ENCODE results near the gene GPRC6A. TPM values are rescaled to one million over a fixed set of nuclear protein-coding genes. Genes with fewer than 3 reads are reported as not detected.

Gene GPRC6A
- total RNA-seq, 3 donors from 2014 or later, result not detected

DNA sequence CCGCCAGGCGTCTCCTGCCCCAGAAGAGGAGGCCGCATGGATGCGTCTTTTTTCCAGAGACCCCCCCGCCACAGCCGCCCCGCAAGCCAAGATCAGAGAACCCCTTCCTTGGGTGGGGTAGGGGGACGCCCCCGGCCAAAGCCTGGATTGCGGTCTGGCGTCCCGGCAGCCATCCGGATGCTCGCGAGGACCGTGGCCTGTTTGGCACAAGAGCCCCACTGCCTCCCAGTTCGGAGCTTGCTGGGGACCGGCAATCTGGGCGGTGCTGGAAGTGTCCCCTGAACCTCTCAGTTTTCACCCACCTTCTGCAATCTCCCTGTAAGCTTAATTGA, 64.3 kb downstream of the GPRC6A start:
- H3K4me3 Mint-ChIP-seq, result no peak overlapping the region
- H3K27me3 Mint-ChIP-seq (ENCODE audit: low read depth), result peaks cover 51% of the 10 kb centered on the region
- no peaks in the 10 kb centered on the region for H3K36me3 Mint-ChIP-seq (ENCODE audit: insufficient read depth)
- H3K4me1 Mint-ChIP-seq (ENCODE audit: low read depth), result peaks cover 14% of the 10 kb centered on the region
- ATAC-seq (peak in 1 of 2 donors; percentile 38), DNase-seq (no peak)
- no peaks in the 10 kb centered on the region for H3K9me3 Mint-ChIP-seq

DNA sequence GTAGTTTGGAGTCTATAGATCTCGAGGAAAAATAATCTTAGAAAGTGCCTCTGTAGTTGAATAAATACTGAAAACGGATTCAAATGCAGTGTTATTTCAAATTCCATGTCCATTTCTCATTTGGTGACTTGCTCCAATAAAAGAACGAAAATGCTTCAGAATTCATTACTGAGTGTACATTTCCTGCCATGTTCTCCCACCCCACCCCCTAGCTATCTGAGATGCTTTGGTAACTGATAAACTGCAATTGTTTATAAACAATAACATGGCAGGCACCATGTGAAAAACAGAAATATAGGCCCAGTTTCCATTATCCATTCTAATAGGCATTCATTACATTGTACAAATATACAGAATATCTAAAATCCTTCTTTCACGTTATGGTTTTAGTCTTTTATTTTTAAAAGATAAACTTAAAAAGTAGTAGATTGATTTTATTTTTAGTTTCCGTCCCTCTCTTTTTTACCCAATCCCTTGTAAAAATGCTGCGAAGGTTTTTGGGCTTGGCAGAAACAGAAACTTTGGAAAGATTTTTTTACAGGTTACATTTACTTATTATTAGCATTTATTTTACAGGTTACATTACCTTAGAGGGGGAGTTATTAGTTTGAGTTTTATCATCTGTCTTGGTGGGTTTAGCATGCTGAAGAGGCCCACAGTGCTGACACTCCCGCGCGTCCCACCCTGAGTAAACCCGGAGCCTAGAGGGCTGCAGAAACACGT, 64.8 kb downstream of the GPRC6A start:
- Mint-ChIP-seq H3K4me3 (no peak overlapping the region), H3K9me3 (no peaks in the 10 kb centered on the region), H3K27me3 (ENCODE audit: low read depth) (peaks cover 52% of the 10 kb centered on the region), H3K36me3 (ENCODE audit: insufficient read depth) (no peaks in the 10 kb centered on the region), H3K4me1 (ENCODE audit: low read depth) (peaks cover 14% of the 10 kb centered on the region)
- ATAC-seq (no peak), DNase-seq (no peak)

DNA sequence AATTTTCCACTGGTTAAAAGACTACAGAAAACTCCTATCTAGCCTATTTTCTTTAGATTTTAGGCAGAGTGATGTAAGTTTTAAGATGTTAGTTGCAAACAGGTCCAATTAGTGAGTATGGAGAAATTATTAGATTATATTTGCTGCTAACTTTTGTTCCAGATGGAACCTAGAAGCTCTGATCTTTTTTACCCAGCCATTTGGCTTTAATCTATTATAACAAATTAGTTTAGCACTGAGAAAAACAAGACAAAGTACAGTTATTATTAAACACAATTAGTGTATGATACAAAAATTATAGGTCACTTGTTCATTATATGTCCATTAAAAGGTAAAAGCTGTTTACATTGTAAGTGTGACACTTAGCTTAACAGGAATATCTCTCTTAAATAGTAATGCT, 65.8 kb downstream of the GPRC6A start:
- peaks cover 46% of the 10 kb centered on the region for H3K27me3 Mint-ChIP-seq (ENCODE audit: low read depth)
- no peak overlapping the region for H3K4me3 Mint-ChIP-seq
- no peak for DNase-seq
- no peaks in the 10 kb centered on the region for H3K36me3 Mint-ChIP-seq (ENCODE audit: insufficient read depth)
- peaks cover 14% of the 10 kb centered on the region for H3K4me1 Mint-ChIP-seq (ENCODE audit: low read depth)
- H3K9me3 Mint-ChIP-seq, result no peaks in the 10 kb centered on the region
- no peak for ATAC-seq

DNA sequence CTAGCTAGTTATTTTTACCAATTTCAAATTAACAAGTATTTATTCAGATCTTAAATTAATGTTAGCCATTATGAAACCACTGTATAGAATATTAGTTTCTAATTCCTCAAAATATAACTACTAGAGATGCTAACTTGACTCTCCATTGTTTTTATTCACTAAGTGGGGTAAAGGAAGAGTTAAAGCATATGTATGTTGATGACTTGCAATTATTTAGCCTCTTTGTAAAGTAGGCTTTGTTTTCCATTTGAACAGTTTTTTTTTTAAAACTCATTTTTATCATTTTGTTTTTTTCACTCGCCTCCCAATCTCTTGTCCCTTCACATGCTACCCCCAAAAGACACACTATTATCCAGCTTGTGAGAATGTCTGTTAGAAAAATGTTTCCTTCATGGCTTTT, 66.6 kb downstream of the GPRC6A start:
- Mint-ChIP-seq H3K27me3 (ENCODE audit: low read depth) (peaks cover 43% of the 10 kb centered on the region), H3K4me1 (ENCODE audit: low read depth) (peaks cover 14% of the 10 kb centered on the region), H3K4me3 (no peak overlapping the region)

DNA sequence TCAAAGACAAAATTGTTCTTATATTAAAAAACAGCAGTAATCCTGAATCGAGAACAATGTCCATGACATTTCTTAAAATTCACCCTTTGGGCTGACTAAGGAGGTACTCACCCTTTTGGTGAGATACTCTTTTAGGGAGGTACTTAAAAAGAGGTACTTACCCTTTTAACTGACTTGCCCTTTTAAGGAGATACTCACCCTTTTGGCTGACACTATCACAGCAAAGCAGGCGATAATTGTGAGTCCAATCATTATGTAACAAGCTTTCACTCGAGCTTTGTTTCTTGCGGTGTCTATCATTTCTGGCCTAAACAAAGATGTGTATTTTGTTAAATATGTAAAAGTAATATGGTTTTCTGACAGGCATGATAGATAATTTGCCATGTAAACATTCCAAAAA, 67.1 kb downstream of the GPRC6A start:
- H3K36me3 Mint-ChIP-seq (ENCODE audit: insufficient read depth), result no peaks in the 10 kb centered on the region
- DNase-seq, result no peak
- no peaks in the 10 kb centered on the region for H3K9me3 Mint-ChIP-seq
- peaks cover 39% of the 10 kb centered on the region for H3K27me3 Mint-ChIP-seq (ENCODE audit: low read depth)
- no peak overlapping the region for H3K4me3 Mint-ChIP-seq
- peak in 1 of 2 donors; percentile 61 for ATAC-seq
- peaks cover 14% of the 10 kb centered on the region for H3K4me1 Mint-ChIP-seq (ENCODE audit: low read depth)

More for the DNA sequence above, 66.6 kb downstream of the GPRC6A start:
- no peaks in the 10 kb centered on the region for H3K9me3 Mint-ChIP-seq
- DNase-seq, result no peak
- ATAC-seq, result no peak
- H3K36me3 Mint-ChIP-seq (ENCODE audit: insufficient read depth), result no peaks in the 10 kb centered on the region

DNA sequence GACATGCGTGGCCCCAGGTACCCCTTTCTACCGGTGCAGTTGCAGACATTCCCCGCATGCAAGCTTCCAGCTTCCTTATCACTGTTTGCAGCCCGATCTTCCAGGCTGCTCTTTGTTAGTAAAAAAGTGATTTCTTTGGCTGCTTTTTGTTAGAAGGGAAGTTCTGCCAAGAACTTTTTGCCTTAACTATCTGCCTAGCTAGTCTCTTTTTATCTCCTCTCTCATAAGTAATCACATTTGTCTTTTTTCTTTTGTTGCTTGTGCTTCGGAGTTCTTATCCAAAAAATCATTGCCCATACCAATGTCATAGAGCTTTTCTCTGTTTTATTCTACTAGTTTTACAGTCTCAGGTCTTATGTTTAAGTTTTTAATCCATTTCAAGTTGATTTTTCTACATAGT, 83.7 kb downstream of the GPRC6A start:
- H3K4me3 Mint-ChIP-seq, result no peak overlapping the region
- H3K27me3 Mint-ChIP-seq (ENCODE audit: low read depth), result no peaks in the 10 kb centered on the region
- DNase-seq (no peak), ATAC-seq (no peak)
- H3K4me1 Mint-ChIP-seq (ENCODE audit: low read depth), result no peaks in the 10 kb centered on the region
- no peaks in the 10 kb centered on the region for H3K36me3 Mint-ChIP-seq (ENCODE audit: insufficient read depth)
- H3K9me3 Mint-ChIP-seq, result peaks cover 27% of the 10 kb centered on the region

Other genes with a start within 250 kb of the GPRC6A start
- under 1 TPM; 0.29 to 0.43 (median 0.40) TPM for gene RSPH4A, start 212.6 kb downstream of the GPRC6A start, total RNA-seq
- gene ZUP1, start 160.3 kb downstream of the GPRC6A start, total RNA-seq, result 10 to 100 TPM; 15.6 to 16.3 (median 16.3) TPM
- gene KPNA5, start 147.9 kb downstream of the GPRC6A start, total RNA-seq, result 10 to 100 TPM; 10.8 to 18.0 (median 12.7) TPM
- not detected for gene FAM162B, start 63.4 kb downstream of the GPRC6A start, total RNA-seq
- gene RFX6, start 48.2 kb upstream of the GPRC6A start, total RNA-seq, result not detected